ENCODE data around the gene VAV3. TPM values are rescaled to one million over a fixed set of nuclear protein-coding genes. Genes with fewer than 3 reads are reported as not detected.

Gene VAV3
- total and polyA plus RNA-seq, 12 donors = 0.72 to 3.4 (median 1.9) TPM

DNA sequence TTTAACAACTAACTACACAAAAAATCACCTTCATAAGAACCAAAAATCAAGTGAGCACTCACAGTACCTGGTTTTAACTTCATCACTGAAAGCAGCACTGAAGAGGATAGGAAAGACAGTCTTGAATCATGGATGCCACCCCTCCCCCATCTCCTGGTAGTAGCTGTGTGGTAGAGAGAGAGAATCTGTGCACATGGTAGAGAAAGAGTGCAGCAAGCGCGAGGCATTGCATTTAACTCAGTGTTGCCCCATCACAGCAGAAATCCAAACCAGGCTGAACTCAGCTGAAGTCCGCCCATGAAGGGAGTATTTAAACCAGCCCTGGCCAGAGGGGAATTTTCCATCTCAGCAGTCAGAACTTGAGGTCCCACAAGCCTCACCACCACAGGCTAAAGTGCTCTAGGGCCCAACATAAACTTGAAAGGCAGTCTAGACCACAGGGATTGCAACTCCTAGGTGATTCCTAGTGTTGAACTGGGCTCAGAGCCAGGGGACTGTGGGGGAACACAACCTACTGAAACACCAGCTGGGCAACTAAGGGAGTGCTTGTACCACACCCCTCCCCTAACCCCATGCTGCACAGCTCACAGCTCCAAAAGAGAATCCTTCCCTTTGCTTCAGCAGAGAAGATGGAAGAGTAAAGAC, 38.4 kb downstream of the VAV3 start:
- no peaks in the 10 kb centered on the region for H3K36me3 ChIP-seq
- no peak overlapping the region for H3K4me3 ChIP-seq
- no peaks in the 10 kb centered on the region for H3K9me3 ChIP-seq
- TF ChIP-seq, protein P1, sequence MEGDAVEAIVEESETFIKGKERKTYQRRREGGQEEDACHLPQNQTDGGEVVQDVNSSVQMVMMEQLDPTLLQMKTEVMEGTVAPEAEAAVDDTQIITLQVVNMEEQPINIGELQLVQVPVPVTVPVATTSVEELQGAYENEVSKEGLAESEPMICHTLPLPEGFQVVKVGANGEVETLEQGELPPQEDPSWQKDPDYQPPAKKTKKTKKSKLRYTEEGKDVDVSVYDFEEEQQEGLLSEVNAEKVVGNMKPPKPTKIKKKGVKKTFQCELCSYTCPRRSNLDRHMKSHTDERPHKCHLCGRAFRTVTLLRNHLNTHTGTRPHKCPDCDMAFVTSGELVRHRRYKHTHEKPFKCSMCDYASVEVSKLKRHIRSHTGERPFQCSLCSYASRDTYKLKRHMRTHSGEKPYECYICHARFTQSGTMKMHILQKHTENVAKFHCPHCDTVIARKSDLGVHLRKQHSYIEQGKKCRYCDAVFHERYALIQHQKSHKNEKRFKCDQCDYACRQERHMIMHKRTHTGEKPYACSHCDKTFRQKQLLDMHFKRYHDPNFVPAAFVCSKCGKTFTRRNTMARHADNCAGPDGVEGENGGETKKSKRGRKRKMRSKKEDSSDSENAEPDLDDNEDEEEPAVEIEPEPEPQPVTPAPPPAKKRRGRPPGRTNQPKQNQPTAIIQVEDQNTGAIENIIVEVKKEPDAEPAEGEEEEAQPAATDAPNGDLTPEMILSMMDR (IDR thresholded peaks at IDR 0.05) = no peak
- ATAC-seq (no peak), DNase-seq (no peak)
- no peaks in the 10 kb centered on the region for H3K27me3 ChIP-seq
- 96 to 97% methylated on average over 3 of the region's 3 CpGs for WGBS, 2 donors
- H3K4me1 ChIP-seq = peaks cover 0 to 8% (median 0%) of the 10 kb centered on the region in 9 donors
- no peak overlapping the region for H3K27ac ChIP-seq
- intact Hi-C loops (cut with DNase I) = no loop called here

DNA sequence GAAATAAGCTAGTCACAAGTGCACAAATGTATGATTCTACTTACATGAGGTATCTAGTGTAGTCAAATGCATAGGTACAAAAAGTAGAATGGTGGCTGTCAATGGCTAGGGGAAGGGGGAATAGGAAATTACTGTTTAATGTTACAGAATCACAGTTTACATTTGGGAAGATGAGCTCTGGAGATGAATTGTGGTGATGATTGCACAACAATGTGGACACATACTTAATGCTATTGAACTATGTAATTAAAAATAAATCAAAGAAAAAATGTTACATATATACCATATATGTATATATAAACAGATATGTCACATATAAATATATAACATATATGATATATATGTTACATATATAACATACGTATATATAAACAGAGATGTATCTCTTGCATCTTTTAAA, 39.4 kb downstream of the VAV3 start:
- H3K27me3 ChIP-seq = no peaks in the 10 kb centered on the region
- H3K9me3 ChIP-seq = no peaks in the 10 kb centered on the region
- H3K27ac ChIP-seq = no peak overlapping the region
- peaks cover 0 to 14% (median 0%) of the 10 kb centered on the region in 9 donors for H3K4me1 ChIP-seq
- no peaks in the 10 kb centered on the region for H3K36me3 ChIP-seq
- DNase-seq (no peak), ATAC-seq (no peak)
- WGBS, 2 donors = 90% methylated on average over 1 of the region's 1 CpG
- intact Hi-C loops (cut with DNase I) = no loop called here
- TF ChIP-seq, protein P1 (IDR thresholded peaks at IDR 0.05) = no peak
- H3K4me3 ChIP-seq = no peak overlapping the region

DNA sequence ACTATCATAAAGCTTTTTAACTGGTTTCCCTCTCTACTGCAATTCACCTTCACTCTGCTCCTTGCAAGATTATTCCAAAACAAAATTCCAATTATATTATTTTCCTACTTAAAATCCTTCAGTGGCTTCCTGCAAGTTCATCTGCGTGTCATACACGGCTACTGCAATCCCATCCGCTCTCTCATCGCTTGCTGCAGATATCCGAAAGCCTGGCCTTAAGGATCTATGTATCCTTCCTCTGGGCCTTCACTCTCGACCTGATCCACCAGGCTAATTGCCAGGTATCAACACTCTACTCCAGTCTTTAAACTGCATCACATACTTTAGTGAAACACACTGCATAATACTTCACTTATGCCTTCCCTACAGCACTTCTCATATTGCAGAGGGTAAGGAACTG, 44.0 kb downstream of the VAV3 start:
- no peak for ATAC-seq

DNA sequence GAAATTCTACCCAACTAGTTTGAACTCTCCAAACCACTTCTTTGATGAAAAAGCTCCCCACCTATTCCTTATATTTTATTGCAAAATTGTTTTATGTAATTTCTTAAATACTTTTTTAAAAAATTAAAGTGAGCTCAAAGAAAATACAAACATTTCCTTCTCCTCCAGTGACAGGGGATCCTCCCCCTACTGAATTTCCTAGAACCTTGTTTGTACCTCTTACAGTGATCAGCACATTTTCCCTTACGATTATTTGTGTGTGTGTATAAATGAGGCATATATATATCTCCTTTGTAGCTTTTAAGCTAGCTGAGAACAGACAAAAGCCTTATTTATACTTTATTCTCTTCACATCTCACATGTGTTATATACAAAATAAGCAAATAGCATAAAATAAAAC, 44.4 kb downstream of the VAV3 start:
- ATAC-seq (no peak), DNase-seq (no peak)
- Histone ChIP-seq H3K9me3 (peaks cover 0 to 2% (median 0%) of the 10 kb centered on the region in 11 donors), H3K27ac (no peak overlapping the region), H3K27me3 (no peaks in the 10 kb centered on the region), H3K4me3 (no peak overlapping the region), H3K4me1 (peaks cover 0 to 21% (median 0%) of the 10 kb centered on the region in 9 donors), H3K36me3 (no peaks in the 10 kb centered on the region)
- WGBS, 2 donors = 56 to 69% methylated on average over 1 of the region's 1 CpG
- intact Hi-C loops (cut with DNase I) = no loop called here
- TF ChIP-seq, protein P1 (IDR thresholded peaks at IDR 0.05) = no peak

More for the DNA sequence above, 44.0 kb downstream of the VAV3 start:
- no peaks in the 10 kb centered on the region for H3K36me3 ChIP-seq
- WGBS, 2 donors = 74 to 75% methylated on average over 6 of the region's 6 CpGs
- no peaks in the 10 kb centered on the region for H3K27me3 ChIP-seq
- no peak overlapping the region for H3K4me3 ChIP-seq
- no peak overlapping the region for H3K27ac ChIP-seq
- H3K4me1 ChIP-seq = peaks cover 0 to 21% (median 0%) of the 10 kb centered on the region in 9 donors
- TF ChIP-seq, protein P1 (IDR thresholded peaks at IDR 0.05) = no peak
- no peak for DNase-seq
- intact Hi-C loops (cut with DNase I) = no loop called here
- H3K9me3 ChIP-seq = peaks cover 0 to 2% (median 0%) of the 10 kb centered on the region in 11 donors
